ENCODE data around the gene MCM10. TPM values are rescaled to one million over a fixed set of nuclear protein-coding genes. Genes with fewer than 3 reads are reported as not detected.

Gene MCM10
- total RNA-seq, 4 donors from 2014 or later, result 2.3 to 9.2 (median 4.0) TPM

- intact Hi-C loops (cut with DNase I), result no loop called here
- no peaks in the 10 kb centered on the region for H3K27me3 ChIP-seq
- DNase-seq, result no peak
- no peaks in the 10 kb centered on the region for H3K4me1 ChIP-seq
- no peak overlapping the region for H3K27ac ChIP-seq
- no peak for TF ChIP-seq POLR2A (IDR thresholded peaks at IDR 0.05)
- no peak for TF ChIP-seq CTCF (IDR thresholded peaks at IDR 0.05)
- no peaks in the 10 kb centered on the region for H3K36me3 ChIP-seq
- no peaks in the 10 kb centered on the region for H3K9me3 ChIP-seq
- 75 to 92% methylated on average over 2 to 6 of the region's 6 CpGs for WGBS, 2 donors
- no peak overlapping the region for H3K4me3 ChIP-seq
Observed at GRCh38 chr10:13195016-13195415, 33.7 kb downstream of the MCM10 start.

- no peaks in the 10 kb centered on the region for H3K27me3 ChIP-seq
- 90 to 91% methylated on average over 6 of the region's 6 CpGs for WGBS, 2 donors
- no peaks in the 10 kb centered on the region for H3K4me1 ChIP-seq
- TF ChIP-seq POLR2A (IDR thresholded peaks at IDR 0.05) (no peak), CTCF (IDR thresholded peaks at IDR 0.05) (no peak)
- H3K9me3 ChIP-seq, result no peaks in the 10 kb centered on the region
- no peak overlapping the region for H3K27ac ChIP-seq
- H3K4me3 ChIP-seq, result no peak overlapping the region
- intact Hi-C loops (cut with DNase I), result no loop called here
- H3K36me3 ChIP-seq, result no peaks in the 10 kb centered on the region
- no peak for DNase-seq
Observed at GRCh38 chr10:13201132-13201531, 39.8 kb downstream of the MCM10 start.

GRCh38 chr10:13206091-13206490, 44.7 kb downstream of the MCM10 start:
- Histone ChIP-seq H3K9me3 (no peaks in the 10 kb centered on the region), H3K27me3 (no peaks in the 10 kb centered on the region), H3K36me3 (no peaks in the 10 kb centered on the region), H3K4me3 (no peak overlapping the region), H3K27ac (no peak overlapping the region), H3K4me1 (no peaks in the 10 kb centered on the region)
- no peak for DNase-seq
- WGBS, 2 donors, result 81 to 90% methylated on average over 9 of the region's 9 CpGs
- intact Hi-C loops (cut with DNase I), result no loop called here
- TF ChIP-seq CTCF (IDR thresholded peaks at IDR 0.05) (no peak), POLR2A (IDR thresholded peaks at IDR 0.05) (no peak)

GRCh38 chr10:13206546-13207443, 45.4 kb downstream of the MCM10 start:
- Histone ChIP-seq H3K4me3 (no peak overlapping the region), H3K4me1 (no peaks in the 10 kb centered on the region), H3K9me3 (no peaks in the 10 kb centered on the region), H3K27me3 (no peaks in the 10 kb centered on the region), H3K27ac (no peak overlapping the region), H3K36me3 (no peaks in the 10 kb centered on the region)
- WGBS, 2 donors, result 62 to 73% methylated on average over 5 of the region's 5 CpGs
- DNase-seq, result no peak
- TF ChIP-seq POLR2A (IDR thresholded peaks at IDR 0.05) (no peak), CTCF (IDR thresholded peaks at IDR 0.05) (peak in 2 of 6 experiments; percentile 26 to 28)
- intact Hi-C loops (cut with DNase I), result no loop called here

- H3K27ac ChIP-seq, result no peak overlapping the region
- H3K4me3 ChIP-seq, result no peak overlapping the region
- no peak for DNase-seq
- intact Hi-C loops (cut with DNase I), result no loop called here
- no peaks in the 10 kb centered on the region for H3K27me3 ChIP-seq
- TF ChIP-seq POLR2A (IDR thresholded peaks at IDR 0.05), result no peak
- TF ChIP-seq CTCF (IDR thresholded peaks at IDR 0.05), result no peak
- no peaks in the 10 kb centered on the region for H3K36me3 ChIP-seq
- H3K9me3 ChIP-seq, result no peaks in the 10 kb centered on the region
- H3K4me1 ChIP-seq, result no peaks in the 10 kb centered on the region
- 86 to 93% methylated on average over 7 of the region's 7 CpGs for WGBS, 2 donors
Observed at GRCh38 chr10:13213163-13213562, 51.8 kb downstream of the MCM10 start.
